ENCODE measurements around the gene FDPS.

GRCh38 chr1:155282488-155283091, 26.1 kb upstream of the FDPS start:
- TF ChIP-seq CTCF (conservative IDR thresholded peaks at IDR 0.05; ENCODE audit: low read depth, low read length) (no peak), EZH2 (IDR thresholded peaks at IDR 0.05; ENCODE audit: borderline replicate concordance, low read depth, low read length, poor library complexity, severe bottlenecking) (no peak)
